Dedifferentiated amniotic fluid mesenchymal stem cell (primary cell): Measurements from ENCODE around the gene SLC7A1.
A peak's percentile ranks its signal among the peaks of the same experiment; 100 is the strongest.
"Not testable (repeated sequence)": the region's sequence is repeated elsewhere in the genome, so short reads cannot be mapped to it uniquely, and the experiment has no call there.

Source experiments
- DNase-seq: peaks from one replicate; pipeline ENCODE4 v3.0.0-alpha.2; 2016; ENCODE audit errors: extremely low spot score

SLC7A1 gene

GRCh38 chr13:29595380-29596063, at the start of gene SLC7A1:
TSS of gene SLC7A1 (minus strand) at chr13:29595688. CDS start at chr13:29536188, 59,500 bp downstream.
- peak; percentile 65 for DNase-seq

GRCh38 chr13:29640665-29641064, 45.2 kb upstream of the SLC7A1 start:
- no peak for DNase-seq

- DNase-seq, result not testable (repeated sequence)
Observed at GRCh38 chr13:29636831-29637230, 41.3 kb upstream of the SLC7A1 start.

- DNase-seq, result no peak
Observed at GRCh38 chr13:29624997-29625396, 29.5 kb upstream of the SLC7A1 start.

- no peak for DNase-seq
Observed at GRCh38 chr13:29621841-29622240, 26.4 kb upstream of the SLC7A1 start.

GRCh38 chr13:29621051-29621800, 25.7 kb upstream of the SLC7A1 start:
- DNase-seq, result no peak

- no peak for DNase-seq
Observed at GRCh38 chr13:29619995-29620394, 24.5 kb upstream of the SLC7A1 start.

- DNase-seq, result no peak
Observed at GRCh38 chr13:29613101-29613500, 17.6 kb upstream of the SLC7A1 start.

GRCh38 chr13:29607465-29607864, 12.0 kb upstream of the SLC7A1 start:
- no peak for DNase-seq

- no peak for DNase-seq
Observed at GRCh38 chr13:29605860-29606526, 10.5 kb upstream of the SLC7A1 start.

- no peak for DNase-seq
Observed at GRCh38 chr13:29598321-29598720, 2.8 kb upstream of the SLC7A1 start.

- DNase-seq, result no peak
Observed at GRCh38 chr13:29597706-29598105, 2.2 kb upstream of the SLC7A1 start.

- DNase-seq, result no peak
Observed at GRCh38 chr13:29597246-29597645, 1.8 kb upstream of the SLC7A1 start.

- DNase-seq, result no peak
Observed at GRCh38 chr13:29596064-29596418, 553 bp upstream of the SLC7A1 start.

- peak; percentile 59 for DNase-seq
Observed at GRCh38 chr13:29594710-29595379, 643 bp downstream of the SLC7A1 start.

GRCh38 chr13:29594303-29594709, 1.2 kb downstream of the SLC7A1 start:
- DNase-seq, result peak; percentile 59

- DNase-seq, result no peak
Observed at GRCh38 chr13:29593605-29594297, 1.7 kb downstream of the SLC7A1 start.

GRCh38 chr13:29591310-29591709, 4.2 kb downstream of the SLC7A1 start:
- no peak for DNase-seq

GRCh38 chr13:29589967-29590366, 5.5 kb downstream of the SLC7A1 start:
- no peak for DNase-seq

GRCh38 chr13:29589234-29589633, 6.3 kb downstream of the SLC7A1 start:
- DNase-seq, result no peak

GRCh38 chr13:29587645-29588044, 7.8 kb downstream of the SLC7A1 start:
- DNase-seq, result no peak
